C1 segment of cervical spinal cord (tissue), 14 donors: ENCODE measurements around the gene RAB3C.
"Not testable (repeated sequence)": the region's sequence is repeated elsewhere in the genome, so short reads cannot be mapped to it uniquely, and the experiment has no call there.

ENCODE experiments used
- DNase-seq, 14 donors: peaks; one replicate each; lab custom pipeline; 2025; lab: John Stamatoyannopoulos, UW

RAB3C gene

DNA sequence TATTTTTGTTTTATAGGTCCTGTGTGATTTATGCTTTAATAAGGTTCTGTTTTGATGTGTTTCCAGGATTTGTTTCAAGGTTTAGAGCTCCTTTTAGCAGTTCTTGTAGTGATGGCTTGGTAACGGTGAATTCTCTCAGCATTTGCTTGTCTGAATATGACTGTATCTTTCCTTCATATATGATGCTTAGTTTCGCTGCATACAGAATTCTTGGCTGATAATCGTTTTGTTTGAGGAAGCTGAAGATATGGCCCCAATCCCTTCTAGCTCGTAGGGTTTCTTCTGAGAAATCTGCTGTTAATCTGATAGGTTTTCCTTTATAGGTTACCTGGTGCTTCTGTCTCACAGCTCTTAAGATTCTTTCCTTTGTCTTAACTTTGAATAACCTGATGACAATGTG lies 20.0 kb downstream of the RAB3C start:
- DNase-seq: not testable (repeated sequence)

DNA sequence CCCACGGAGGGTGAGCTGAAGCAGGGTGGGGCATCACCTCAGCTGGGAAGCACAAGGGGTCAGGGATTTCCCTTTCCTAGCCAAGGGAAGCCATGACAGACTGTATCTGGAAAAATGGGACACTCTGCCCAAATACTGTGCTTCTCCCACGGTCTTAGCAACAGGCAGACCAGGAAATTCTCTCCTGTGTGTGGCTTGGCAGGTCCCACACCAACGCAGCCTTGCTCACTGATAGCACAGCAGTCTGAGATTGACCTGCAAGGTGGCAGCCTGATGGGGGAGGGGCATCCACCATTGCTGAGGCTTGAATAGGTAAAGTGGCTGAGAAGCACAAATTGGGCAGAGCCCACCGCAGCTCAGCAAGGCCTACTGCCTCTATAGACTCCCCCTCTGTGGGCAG lies 23.2 kb downstream of the RAB3C start:
- no peak for DNase-seq

DNA sequence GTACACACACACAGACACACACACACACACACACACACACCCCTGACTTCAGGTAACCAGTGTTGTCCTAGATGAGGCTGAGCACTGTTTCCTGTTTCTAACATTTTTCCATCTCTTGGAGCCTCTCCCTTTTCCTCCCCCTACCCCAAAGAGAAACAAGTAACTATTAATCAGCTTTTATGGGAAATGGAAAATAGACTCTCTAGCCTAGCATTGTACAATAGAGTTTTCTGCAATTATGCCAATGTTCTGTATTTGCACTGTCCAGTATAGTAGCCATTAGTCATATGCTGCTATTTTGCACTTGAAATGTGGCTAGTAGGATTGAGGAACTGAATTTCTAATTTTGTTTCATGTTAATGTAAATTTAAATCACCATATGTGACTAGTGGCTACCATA lies 33.1 kb downstream of the RAB3C start:
- DNase-seq: no peak

DNA sequence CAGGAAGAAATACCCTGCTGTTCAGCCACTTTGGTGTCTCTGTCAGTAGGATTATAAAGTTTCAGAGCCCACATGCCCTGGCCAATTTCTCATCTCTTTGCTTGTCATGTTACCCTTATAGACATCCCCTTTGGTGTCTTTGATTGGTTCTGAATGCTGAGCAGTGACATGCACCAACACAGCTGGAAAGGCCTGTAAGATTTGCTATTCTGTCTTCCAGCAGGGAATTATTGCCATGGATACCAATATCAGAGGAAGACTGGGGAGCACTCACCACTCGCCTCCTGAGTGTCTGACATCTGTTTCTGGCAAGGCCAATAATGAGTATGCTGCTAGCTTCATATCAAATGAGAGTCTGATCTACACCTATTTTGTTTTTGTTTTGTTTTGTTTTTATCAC lies 34.4 kb downstream of the RAB3C start:
- DNase-seq: no peak

DNA sequence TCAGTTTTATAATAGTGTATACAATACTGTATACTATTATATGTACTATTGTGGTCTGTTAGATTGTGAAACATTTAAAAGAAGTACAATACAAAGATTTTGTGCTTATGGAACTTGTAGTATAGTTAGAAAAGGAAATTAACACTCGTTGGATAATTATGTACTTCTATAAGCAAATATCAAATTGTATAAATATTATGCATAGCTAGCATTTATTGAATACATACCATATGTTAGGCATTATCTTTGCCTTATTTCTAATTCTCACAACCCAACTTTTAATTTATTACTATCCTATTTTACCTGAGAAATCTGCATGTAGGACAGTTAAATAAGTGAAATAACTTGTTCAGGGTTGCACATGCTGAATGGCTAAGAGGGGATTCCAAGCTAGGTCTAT lies 37.5 kb downstream of the RAB3C start:
- DNase-seq: no peak

DNA sequence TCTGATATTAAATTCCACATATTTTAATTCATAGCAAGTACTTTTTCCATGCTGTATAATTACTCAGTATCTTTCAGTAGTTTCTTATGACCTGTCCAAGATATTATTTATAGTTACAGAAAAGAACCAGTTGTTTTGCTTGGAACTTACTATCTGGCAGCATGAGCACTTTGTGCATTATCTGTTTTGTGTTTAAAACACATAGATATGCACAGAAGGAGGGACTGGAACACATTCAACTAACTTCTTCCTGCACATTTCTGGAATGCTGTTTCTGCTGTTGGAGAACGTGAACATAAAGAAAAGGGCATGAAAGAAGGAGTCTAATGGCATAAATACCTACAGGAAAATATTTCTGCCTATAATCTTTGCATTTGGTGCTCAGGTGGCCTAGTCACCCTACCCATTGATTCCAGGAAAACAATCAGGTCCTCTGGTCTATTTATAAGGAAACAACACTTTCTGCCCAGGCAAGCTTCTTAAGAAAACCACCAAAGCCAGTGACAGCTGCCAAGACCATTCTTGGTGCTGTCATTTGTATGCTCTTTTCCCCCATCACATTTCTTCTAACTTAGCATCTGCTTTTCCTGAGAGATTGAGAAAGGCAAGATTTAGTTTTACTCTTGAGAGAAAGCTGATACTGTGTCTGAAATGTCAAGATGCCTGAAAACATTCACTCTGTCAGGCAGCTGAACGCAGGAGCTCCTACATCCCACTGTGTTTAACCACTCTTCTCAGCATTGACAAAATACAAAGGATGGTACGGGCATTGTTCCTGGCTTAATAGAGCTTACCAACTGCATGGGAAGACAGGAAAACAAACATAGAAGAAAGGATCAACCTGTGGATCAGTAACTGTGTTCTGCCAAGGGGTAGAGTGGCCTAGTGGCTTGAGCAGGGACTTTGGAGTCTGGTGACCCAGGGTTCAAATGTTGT lies 40.3 kb downstream of the RAB3C start:
- DNase-seq: no peak

DNA sequence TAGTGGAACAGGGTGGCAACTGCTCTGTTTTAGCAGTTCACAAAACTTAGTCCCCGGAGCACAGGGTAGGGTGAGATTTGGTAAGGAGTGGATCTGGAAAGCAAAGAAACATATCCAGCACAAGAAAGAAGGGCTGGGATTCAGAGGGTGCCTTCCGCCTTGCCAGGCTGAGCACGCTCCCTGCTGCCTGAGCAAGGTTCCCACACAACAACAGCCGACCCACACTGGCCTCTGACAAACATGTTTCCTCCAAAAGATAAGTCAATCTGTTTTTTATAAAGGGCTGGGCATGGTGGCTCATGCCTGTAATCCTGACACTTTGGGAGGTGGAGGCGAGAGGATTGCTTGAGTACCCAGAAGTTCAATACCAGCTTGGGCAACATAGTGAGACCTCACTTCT lies 45.8 kb downstream of the RAB3C start:
- no peak for DNase-seq

DNA sequence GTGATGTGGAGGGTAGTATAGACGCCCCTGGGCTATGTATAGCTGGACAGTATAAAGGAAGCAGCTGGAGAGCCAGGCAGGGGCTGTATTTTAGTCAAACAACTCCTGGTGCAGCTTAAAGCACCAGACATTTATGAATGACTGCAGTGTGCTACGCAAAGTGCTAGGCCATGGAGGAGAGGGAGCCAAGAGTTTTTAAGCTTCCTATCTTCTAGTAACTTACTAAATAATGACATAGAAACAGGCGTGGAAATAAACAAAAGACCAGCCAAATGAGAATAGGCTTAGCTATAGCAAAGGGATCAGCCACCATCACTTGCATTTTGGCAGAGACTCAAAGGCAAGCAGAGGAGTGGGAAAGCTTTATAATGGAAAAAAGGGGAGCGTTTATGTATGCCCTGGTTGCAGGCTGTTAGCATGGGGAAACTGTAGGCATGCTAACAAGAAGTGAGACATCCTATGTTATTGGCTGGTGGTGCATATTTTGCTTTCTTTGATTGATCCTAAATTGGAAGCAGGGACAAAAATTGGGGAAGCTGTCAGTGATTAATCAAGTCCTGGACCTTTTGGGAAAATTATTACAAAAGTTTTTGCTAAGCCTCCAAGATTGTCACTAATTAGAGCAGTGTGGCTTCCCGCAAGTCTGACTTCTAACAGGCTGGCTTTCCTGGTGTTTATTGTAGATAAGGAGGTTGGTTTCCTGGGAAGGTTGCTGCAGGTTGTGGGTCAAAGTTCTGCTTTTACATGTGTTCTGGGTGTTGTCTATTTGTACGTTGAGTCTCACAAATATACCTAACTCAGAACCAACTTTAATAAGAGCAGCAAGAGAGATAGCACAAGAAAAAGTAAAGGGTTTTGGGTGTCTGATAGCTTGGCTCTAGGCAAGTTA lies 46.6 kb downstream of the RAB3C start:
- DNase-seq: no peak

DNA sequence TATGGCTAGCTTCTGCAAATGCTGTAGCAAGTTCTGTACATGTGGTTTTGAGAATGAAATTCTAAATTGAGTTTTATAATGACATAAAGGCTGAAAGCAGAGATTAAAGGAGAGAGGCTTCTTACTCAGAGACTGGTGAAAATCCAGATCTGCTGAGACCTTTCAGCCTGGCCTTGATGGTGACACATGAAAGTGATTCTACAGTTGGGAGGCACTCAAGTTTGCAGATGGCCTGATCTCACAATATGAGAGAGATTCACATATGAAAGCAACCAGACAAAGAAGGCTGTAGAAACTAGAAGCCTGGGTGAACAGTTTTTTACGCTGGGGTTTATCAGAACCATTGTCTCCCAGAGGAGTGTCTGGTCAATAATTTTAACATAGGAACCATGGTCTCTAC lies 49.0 kb downstream of the RAB3C start:
- no peak for DNase-seq

DNA sequence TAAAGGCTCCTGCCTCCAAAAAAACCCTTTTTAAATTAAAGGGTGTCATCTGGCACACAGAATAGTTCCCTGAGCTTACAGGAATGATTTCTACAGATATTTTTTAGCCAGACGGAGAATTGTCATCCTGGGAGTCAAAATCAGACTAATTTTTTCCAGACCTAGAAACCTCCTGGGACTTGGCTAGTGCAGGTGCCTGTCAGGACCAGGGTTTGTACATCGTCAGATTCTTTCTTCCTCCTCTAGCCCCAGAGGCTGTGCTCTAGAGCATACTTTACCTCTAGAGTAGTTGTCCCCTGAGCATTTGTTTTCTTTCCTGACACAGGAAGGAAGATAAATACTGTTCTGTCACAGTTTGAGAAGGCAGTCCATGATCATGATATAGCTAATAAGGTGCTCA lies 52.5 kb downstream of the RAB3C start:
- DNase-seq: no peak

DNA sequence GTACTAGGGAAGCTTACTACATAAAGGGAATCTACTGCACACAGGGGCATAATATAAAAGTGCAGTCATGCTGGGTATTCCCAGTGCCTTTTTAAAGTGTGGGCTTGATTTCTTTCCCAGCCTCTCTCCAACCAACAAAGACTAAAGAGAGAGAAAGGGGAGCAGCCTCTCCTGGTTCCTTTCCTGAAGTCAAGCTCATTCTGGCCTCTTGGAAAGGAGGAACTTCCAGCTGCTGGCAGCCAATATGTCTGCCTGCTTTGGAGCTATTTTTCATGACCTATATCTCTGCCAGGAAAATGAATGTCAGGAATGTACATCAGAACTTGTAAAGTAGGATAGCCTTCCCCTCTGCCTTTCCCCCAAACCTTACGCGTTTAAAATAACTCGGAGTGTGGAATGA lies 57.1 kb downstream of the RAB3C start:
- no peak for DNase-seq

DNA sequence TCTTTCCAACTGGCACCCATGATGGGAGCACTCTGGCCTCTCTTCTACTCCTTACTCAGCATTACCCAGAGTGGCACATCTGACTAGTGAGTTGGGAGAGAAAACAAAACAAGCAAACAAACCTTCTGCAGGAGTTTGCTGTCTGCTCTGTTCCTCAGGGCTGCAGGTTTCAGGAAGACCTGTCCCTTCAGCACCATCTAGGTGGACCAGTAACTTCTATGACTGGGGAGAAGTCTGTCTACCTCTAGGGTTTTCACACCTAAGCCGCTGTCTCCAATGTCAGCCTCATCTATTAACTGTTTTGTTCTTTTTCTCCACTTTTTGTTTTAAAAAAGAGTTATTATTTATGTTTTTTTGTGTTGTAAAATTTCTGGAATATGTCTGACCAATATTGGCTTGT lies 58.7 kb downstream of the RAB3C start:
- no peak for DNase-seq

DNA sequence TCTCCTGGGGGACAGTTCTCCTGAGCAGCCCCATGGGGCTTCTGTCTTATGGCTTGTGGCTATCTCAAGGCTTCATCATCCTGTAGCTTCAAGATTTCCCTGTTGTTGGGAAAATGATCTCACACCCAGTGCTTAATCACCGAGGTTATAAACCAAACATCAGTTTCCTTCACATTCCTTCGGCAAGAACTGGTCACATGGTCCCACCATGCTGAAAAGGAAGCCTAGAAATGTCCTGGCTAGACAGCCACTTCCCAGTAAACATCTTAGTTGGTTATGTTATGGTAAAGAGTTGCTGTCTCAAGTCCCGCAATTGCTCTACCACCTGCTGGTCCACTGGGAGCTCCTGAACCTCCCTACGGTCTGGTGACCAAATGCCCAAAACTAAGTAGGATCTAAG lies 66.0 kb downstream of the RAB3C start:
- no peak for DNase-seq

DNA sequence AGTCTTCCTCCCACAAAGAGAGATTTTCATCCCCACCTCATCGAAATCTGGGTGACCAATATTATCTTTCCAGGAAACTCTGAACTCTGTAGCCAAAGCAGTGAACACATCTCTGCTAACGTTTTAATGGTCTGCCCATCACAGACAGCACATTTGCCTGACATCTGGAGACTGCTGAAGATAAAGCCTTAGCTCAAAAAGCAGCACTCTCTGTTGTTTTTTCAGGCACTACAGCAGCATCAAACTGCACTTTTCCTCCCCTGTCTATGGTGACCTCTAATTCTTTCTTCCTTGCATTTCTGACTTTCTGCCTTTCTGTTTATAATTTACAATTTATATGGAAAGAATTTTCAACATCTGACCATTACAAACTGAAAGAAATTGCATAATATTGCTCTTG lies 66.8 kb downstream of the RAB3C start:
- DNase-seq: no peak

DNA sequence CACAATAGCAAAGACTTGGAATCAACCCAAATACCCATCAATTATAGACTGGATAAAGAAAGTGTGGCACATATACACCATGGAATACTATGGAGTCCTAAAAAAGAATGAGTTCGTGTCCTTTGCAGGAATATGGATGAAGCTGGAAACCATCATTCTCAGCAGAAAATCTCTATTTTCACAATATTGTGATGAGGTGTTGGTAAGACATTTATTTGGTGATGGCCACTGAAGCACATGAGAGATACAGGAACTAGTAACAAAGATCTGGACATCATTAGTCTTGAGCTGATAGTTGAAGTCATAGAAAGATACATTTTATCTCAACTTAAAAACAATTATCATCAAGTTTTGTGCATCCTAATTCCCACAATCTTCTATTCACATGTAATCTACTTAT lies 70.6 kb downstream of the RAB3C start:
- no peak for DNase-seq

DNA sequence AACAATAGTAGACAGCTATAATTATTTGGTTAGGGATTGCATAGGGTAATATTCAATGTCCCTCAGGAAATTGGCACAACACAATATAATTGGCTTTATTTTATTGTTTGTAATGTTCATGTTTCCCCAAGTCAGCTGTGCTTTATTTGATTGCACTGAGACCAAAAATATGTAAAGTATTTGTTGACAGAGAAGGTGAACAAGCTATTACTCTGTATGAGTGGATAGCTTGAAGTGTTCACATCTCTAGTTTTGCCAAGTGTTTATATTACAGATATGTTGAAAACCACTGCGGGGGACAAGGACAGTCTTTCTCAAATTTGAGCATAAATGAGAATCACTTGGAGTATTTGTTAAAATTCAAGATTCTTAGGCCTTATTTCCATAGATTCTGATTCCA lies 83.3 kb downstream of the RAB3C start:
- DNase-seq: no peak

DNA sequence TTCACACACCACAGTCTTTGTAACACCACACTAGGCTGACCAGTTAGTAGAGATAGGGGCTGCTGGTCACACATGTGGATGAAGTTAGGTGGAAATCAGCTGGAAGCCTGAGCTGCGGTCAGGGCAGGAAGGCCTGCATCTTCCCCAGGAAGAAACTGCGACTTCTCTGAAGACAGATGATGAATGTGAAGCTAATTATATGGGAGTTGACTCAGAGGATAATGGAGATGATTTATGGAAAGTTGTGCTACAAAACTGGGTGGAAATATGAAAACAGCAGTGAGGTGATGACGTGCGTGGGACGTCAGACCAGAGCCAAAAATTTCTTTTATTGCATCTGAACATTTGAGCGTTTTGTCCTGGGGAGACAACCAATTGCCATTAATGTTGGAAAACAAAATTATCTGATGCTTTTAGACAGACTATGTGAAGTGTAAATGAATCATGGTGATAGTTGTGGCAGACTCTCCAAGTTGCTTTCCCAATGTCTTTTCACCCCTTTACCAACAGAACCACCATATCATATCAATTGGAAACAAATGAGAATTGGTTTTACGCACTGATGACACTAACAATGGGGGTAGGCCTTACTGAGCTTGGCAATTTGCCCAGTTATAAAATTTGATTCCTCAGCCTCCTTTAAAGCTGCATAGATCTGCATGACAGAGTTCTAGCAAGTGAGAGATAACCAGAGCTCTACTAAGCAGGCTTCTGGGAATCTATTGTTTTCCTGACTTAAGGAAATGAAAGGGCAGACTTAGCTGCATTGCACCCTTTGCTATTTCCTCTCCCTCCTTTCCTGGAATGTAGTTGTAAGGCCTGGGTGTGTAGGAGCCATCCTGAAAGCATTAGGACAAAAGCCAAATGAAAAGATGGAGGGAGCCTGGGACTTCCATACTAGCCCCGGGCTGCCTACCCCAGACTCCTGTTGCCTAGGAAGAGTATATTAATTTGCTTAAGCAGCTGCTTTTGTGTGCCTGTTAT lies 84.0 kb downstream of the RAB3C start:
- no peak for DNase-seq

DNA sequence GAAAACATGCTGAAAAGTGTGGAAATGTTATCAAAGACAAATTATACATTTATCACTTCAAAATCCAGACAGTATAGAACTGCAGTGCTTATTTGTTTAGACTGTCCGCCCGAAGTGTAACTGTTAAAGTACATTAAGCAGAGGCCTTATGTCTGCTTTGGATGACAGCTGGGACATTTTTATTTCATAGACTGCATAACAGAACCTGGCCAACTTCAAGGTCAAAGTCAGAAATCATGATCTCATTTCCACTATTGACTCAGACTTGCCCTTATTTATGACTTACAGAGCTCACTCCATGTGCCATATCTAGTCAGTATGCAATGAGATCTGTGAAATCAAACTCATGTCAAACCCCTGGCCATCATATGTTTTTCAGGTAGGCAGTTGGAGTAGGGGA lies 87.7 kb downstream of the RAB3C start:
- DNase-seq: no peak

DNA sequence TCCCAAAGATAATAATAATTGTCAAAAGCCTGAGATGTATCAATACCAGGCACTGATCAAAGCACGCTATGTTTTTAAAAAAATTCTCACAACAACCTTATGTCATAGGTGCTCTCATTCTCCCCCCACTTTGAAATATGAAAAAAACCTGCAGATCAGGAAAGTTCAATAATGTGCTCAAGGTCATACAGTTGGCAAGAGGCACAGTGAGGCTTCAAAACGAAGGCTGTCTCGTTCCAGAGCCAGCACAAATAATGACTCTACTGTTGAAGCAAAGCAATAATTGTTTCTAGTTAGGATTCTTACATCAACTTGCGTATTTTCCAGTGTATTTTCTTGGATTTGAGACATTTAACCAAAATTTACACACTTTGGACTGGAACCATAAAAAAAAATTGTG lies 88.3 kb downstream of the RAB3C start:
- no peak for DNase-seq

DNA sequence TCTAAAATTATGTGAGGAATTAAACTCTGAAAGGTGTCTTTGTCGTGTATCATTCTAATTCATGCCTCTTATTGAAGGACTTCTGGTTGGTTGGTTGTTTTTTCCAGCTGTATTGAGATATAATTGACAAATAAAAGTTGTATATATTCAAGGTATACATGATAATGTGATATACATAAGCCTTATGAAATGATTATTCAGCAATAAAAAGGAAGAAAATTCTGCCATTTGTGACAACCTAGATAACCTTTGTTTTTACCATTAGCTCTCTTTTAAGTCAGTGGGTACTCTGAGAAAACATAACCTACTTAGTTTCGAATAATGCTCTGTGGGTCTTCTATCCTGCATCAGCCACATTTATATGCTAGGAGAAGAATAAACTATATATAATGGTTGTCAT lies 89.6 kb downstream of the RAB3C start:
- DNase-seq: no peak

DNA sequence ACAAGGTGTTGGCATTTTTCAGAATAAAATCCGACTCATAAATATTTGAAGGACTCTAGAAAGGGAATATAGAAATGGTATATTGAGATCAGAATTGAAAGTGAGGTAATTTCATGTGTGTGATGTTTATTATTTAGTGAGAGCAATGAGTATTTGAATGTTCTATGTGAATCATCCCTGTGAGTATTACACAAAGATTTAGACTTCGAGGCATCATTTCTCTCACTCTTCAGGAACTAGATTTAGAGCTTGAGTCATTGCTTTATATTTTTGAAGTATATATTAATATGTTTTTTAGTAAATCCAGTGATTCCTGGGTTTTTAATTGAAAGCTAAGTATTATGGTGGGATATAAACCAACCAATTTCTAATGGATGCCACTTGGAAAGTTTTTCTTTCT lies 91.2 kb downstream of the RAB3C start:
- DNase-seq: no peak

DNA sequence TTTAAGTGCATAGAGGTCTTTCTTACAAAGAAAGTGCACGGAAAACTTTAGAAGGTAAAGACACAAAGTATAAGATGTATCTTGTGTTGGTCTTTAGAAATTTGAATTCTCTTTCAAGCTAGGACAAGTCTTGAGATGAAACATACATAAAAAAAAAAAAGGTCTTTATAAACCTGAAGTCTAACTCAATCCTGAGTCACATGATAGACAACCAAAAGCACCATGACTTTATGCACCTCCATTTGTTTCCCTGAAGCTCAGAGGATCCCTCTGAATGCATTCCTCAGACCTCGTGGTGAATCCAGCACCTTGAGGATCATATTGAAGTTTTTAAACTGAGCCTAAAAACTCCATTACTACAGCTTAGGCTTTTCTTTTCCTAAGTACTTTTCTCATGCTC lies 91.8 kb downstream of the RAB3C start:
- DNase-seq: no peak
